GM21576 (cell line): ENCODE measurements around the gene ZDHHC3.
"Not testable (repeated sequence)": the region's sequence is repeated elsewhere in the genome, so short reads cannot be mapped to it uniquely, and the experiment has no call there.

Experiments
- ATAC-seq: cut with Tn5 transposase; IDR thresholded peaks from one replicate; pipeline ENCODE4 v1.9.1; 2021; ENCODE audit warnings: mild to moderate bottlenecking, moderate library complexity; ENCODE audit not compliant: unreplicated experiment

ZDHHC3 gene

GRCh38 chr3:44966795-44967278, 9.1 kb downstream of the ZDHHC3 start:
- no peak for ATAC-seq

- ATAC-seq = no peak
Measured at GRCh38 chr3:44965165-44965564, 10.8 kb downstream of the ZDHHC3 start.

- ATAC-seq = no peak
Measured at GRCh38 chr3:44963571-44964325, 12.2 kb downstream of the ZDHHC3 start.

GRCh38 chr3:44962621-44963393, 13.2 kb downstream of the ZDHHC3 start:
- no peak for ATAC-seq

- ATAC-seq = no peak
Measured at GRCh38 chr3:44961888-44962287, 14.1 kb downstream of the ZDHHC3 start.

GRCh38 chr3:44960387-44961026, 15.5 kb downstream of the ZDHHC3 start:
- no peak for ATAC-seq

- no peak for ATAC-seq
Measured at GRCh38 chr3:44958386-44958785, 17.6 kb downstream of the ZDHHC3 start.

- ATAC-seq = no peak
Measured at GRCh38 chr3:44957986-44958385, 18.0 kb downstream of the ZDHHC3 start.

GRCh38 chr3:44955917-44956316, 20.1 kb downstream of the ZDHHC3 start:
- no peak for ATAC-seq

GRCh38 chr3:44954962-44955361, 21.0 kb downstream of the ZDHHC3 start:
- ATAC-seq = peak; percentile 83

- ATAC-seq = no peak
Measured at GRCh38 chr3:44954304-44954703, 21.7 kb downstream of the ZDHHC3 start.

GRCh38 chr3:44952689-44953088, 23.3 kb downstream of the ZDHHC3 start:
- ATAC-seq = no peak

GRCh38 chr3:44950275-44950734, 25.7 kb downstream of the ZDHHC3 start:
- ATAC-seq = no peak

GRCh38 chr3:44949770-44950169, 26.2 kb downstream of the ZDHHC3 start:
- ATAC-seq = not testable (repeated sequence)

- ATAC-seq = no peak
Measured at GRCh38 chr3:44948239-44948638, 27.7 kb downstream of the ZDHHC3 start.

GRCh38 chr3:44942202-44942921, 33.6 kb downstream of the ZDHHC3 start:
- ATAC-seq = no peak

GRCh38 chr3:44939581-44940036, 36.4 kb downstream of the ZDHHC3 start:
- ATAC-seq = no peak

- no peak for ATAC-seq
Measured at GRCh38 chr3:44932986-44933944, 42.7 kb downstream of the ZDHHC3 start.

- ATAC-seq = no peak
Measured at GRCh38 chr3:44932271-44932670, 43.7 kb downstream of the ZDHHC3 start.

GRCh38 chr3:44931791-44932190, 44.2 kb downstream of the ZDHHC3 start:
- ATAC-seq = no peak
